ENCODE data around the gene ARFGEF2.

ARFGEF2 gene

DNA sequence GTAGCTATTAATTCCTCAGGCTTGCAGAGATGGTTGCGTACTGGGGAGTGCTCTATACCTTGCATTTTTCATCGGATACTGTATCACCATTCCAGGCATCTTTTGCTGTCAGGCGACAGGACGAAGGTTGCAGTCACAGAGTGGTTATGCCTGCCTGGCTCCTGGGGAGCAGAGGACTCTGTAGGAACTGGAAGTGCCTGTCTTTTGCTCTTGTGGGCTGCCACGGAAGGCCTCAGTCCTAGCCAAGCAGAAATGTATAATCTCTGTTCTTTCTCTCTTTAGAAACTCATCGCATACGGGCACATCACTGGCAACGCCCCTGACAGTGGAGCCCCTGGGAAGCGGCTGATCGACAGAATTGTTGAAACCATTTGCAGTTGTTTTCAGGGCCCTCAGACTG, 29.5 kb downstream of the ARFGEF2 start:
- in situ Hi-C loops (cut with MboI; ENCODE audit: low pct_unique_long_range_greater_than_20kb, low sequenced_read_pairs, unreplicated experiment): no loop called here
- no peak for DNase-seq (ENCODE audit: low spot score)
- TF ChIP-seq, protein P1, sequence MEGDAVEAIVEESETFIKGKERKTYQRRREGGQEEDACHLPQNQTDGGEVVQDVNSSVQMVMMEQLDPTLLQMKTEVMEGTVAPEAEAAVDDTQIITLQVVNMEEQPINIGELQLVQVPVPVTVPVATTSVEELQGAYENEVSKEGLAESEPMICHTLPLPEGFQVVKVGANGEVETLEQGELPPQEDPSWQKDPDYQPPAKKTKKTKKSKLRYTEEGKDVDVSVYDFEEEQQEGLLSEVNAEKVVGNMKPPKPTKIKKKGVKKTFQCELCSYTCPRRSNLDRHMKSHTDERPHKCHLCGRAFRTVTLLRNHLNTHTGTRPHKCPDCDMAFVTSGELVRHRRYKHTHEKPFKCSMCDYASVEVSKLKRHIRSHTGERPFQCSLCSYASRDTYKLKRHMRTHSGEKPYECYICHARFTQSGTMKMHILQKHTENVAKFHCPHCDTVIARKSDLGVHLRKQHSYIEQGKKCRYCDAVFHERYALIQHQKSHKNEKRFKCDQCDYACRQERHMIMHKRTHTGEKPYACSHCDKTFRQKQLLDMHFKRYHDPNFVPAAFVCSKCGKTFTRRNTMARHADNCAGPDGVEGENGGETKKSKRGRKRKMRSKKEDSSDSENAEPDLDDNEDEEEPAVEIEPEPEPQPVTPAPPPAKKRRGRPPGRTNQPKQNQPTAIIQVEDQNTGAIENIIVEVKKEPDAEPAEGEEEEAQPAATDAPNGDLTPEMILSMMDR (IDR thresholded peaks at IDR 0.05; ENCODE audit: extremely low read depth, insufficient read depth, missing control alignments): no peak

DNA sequence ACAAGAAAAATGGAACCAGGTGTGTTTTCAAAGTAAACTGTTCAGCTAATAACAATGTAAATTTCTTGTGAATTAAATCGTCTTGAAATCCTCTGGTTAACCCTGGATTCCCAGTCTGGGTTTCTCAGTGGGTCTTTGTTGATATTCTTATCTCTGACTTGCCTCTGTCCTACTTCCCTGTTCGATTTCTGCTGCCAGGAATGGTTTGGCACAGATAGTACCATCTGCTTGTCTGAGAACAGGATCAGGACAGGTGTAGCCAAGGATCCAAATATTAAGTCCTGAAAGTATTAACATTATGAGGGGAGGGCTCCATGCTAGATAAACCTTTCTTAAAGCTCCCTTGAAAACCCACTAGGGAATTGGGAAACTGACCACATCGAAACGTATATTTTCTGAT, 30.1 kb downstream of the ARFGEF2 start:
- TF ChIP-seq, protein P1 (IDR thresholded peaks at IDR 0.05; ENCODE audit: extremely low read depth, insufficient read depth, missing control alignments): no peak
- in situ Hi-C loops (cut with MboI; ENCODE audit: low pct_unique_long_range_greater_than_20kb, low sequenced_read_pairs, unreplicated experiment): no loop called here
- DNase-seq (ENCODE audit: low spot score): no peak

DNA sequence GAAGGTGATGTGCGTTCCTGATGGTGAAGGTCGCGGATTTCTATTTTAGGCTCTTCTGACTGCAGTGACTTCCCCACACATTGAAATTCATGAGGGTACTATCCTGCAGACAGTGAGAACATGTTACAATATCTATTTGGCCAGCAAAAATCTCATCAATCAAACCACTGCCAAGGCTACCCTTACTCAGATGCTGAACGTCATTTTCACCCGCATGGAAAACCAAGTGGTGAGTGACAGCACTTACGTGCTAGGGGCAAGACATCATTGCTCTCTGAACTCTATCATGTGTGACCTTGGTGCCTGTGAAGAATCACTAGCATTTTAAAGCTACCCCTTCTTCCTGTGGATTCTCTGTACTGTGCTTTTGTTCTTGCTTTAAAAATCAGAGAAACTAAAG, 31.1 kb downstream of the ARFGEF2 start:
- no peak for DNase-seq (ENCODE audit: low spot score)
- in situ Hi-C loops (cut with MboI; ENCODE audit: low pct_unique_long_range_greater_than_20kb, low sequenced_read_pairs, unreplicated experiment): no loop called here
- TF ChIP-seq, protein P1 (IDR thresholded peaks at IDR 0.05; ENCODE audit: extremely low read depth, insufficient read depth, missing control alignments): no peak

GRCh38 chr20:48953653-48954052, 32.1 kb downstream of the ARFGEF2 start:
- TF ChIP-seq, protein P1 (IDR thresholded peaks at IDR 0.05; ENCODE audit: extremely low read depth, insufficient read depth, missing control alignments): no peak
- in situ Hi-C loops (cut with MboI; ENCODE audit: low pct_unique_long_range_greater_than_20kb, low sequenced_read_pairs, unreplicated experiment): no loop called here
- no peak for DNase-seq (ENCODE audit: low spot score)

DNA sequence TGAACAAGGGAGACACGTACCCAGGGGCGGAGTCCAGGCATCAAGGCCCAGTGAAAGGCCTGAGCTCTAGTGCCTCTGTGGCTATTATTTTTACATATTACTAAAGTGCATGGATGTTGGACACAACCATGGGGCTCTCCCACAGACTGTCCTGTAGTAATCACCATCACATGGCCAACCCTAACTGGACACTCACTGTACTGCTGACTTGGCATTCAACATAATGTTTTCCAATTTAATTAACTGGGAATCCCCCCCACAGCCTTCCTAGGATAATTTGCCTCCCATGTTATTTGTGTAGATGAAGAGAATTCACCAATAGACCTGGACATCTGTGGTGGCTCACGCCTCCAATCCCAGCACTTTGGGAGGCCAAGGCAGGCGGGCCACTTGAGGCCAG, 34.5 kb downstream of the ARFGEF2 start:
- in situ Hi-C loops (cut with MboI; ENCODE audit: low pct_unique_long_range_greater_than_20kb, low sequenced_read_pairs, unreplicated experiment): no loop called here
- no peak for DNase-seq (ENCODE audit: low spot score)
- TF ChIP-seq, protein P1 (IDR thresholded peaks at IDR 0.05; ENCODE audit: extremely low read depth, insufficient read depth, missing control alignments): no peak

- in situ Hi-C loops (cut with MboI; ENCODE audit: low pct_unique_long_range_greater_than_20kb, low sequenced_read_pairs, unreplicated experiment): no loop called here
- TF ChIP-seq, protein P1 (IDR thresholded peaks at IDR 0.05; ENCODE audit: extremely low read depth, insufficient read depth, missing control alignments): no peak
- no peak for DNase-seq (ENCODE audit: low spot score)
Measured at GRCh38 chr20:48957053-48957481, 35.6 kb downstream of the ARFGEF2 start.

DNA sequence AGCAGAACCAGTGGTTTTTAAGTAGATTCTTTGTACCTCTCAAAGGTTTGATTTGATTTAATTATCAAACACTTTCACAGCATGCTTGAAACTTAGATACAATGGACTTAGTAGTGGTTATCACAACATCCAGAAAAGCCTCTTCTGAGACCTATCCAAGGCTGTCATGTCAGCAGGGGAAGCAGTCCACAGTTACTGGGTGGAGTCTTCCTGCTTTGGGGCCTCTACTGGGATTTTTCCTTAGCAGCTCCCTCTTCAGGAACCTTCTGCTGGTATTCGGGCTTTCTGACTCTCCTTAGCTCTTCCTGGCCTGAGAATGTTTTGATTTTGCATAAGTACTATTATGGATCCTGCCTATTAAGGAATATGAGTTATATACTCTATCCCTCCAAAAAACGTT, 36.0 kb downstream of the ARFGEF2 start:
- DNase-seq (ENCODE audit: low spot score): no peak
- TF ChIP-seq, protein P1 (IDR thresholded peaks at IDR 0.05; ENCODE audit: extremely low read depth, insufficient read depth, missing control alignments): no peak
- in situ Hi-C loops (cut with MboI; ENCODE audit: low pct_unique_long_range_greater_than_20kb, low sequenced_read_pairs, unreplicated experiment): no loop called here
